PC-9 (cell line): ENCODE results near the gene AGAP1. TPM values are rescaled to one million over a fixed set of nuclear protein-coding genes. Genes with fewer than 3 reads are reported as not detected.

ENCODE experiments used
- BruUV-seq: library from RNA; stranded (reverse); fragments of 400-500 nt; replicated peaks from 2 replicates; lab custom pipeline; 2021; lab: Mats Ljungman, UMichigan
- CTCF ChIA-PET: fragments of 300-600 bp; sonication (Branson Sonifier 250); formaldehyde crosslinking; loops from one replicate; lab custom pipeline; 2022; ENCODE audit warnings: antibody characterized with exemption; lab: Charles Lee
- POLR2A ChIA-PET: fragments of 300-600 bp; sonication (Branson Sonifier 250); formaldehyde crosslinking; loops from one replicate; lab custom pipeline; 2022; ENCODE audit warnings: antibody characterized with exemption; ENCODE audit not compliant: unreplicated experiment; lab: Charles Lee
- DNase-seq, 2 experiments: peaks; one replicate each; pipeline versions ENCODE4 v3.0.0 to v3.0.0-alpha.2; 2015 to 2022; ENCODE audit warnings: mixed read lengths in 1 of 2
- H2AFZ ChIP-seq: fragments of 200-600 bp; sonication (generic); 2 replicates; pipeline ENCODE4 v1.8.1; 2017; ENCODE audit warnings: antibody characterized with exemption
- H3F3A ChIP-seq: fragments of 200-600 bp; sonication (generic); 2 replicates; pipeline ENCODE4 v1.8.1; 2017; ENCODE audit warnings: antibody characterized with exemption, mild to moderate bottlenecking, low read depth; ENCODE audit not compliant: insufficient read depth
- H3K27ac ChIP-seq: fragments of 200-600 bp; sonication (generic); 2 replicates; pipeline ENCODE4 v1.6.1; 2016; ENCODE audit warnings: mixed run types
- H3K27me3 ChIP-seq: fragments of 200-600 bp; sonication (generic); 2 replicates; pipeline ENCODE4 v1.6.1; 2016; ENCODE audit warnings: low read depth, mixed run types; ENCODE audit not compliant: insufficient read depth
- H3K36me3 ChIP-seq: fragments of 200-600 bp; sonication (generic); 2 replicates; pipeline ENCODE4 v1.6.1; 2016; ENCODE audit warnings: low read depth, mixed run types
- H3K4me1 ChIP-seq: fragments of 200-600 bp; sonication (generic); replicated peaks from 2 replicates; pipeline ENCODE4 v1.6.1; 2016; ENCODE audit warnings: mixed run types; ENCODE audit not compliant: insufficient read depth
- H3K4me2 ChIP-seq: fragments of 200-600 bp; sonication (generic); 2 replicates; pipeline ENCODE4 v1.6.1; 2017; ENCODE audit warnings: mixed run types
- H3K4me3 ChIP-seq: fragments of 200-600 bp; sonication (generic); 2 replicates; pipeline ENCODE4 v1.6.1; 2016; ENCODE audit warnings: mixed run types
- H3K79me2 ChIP-seq: fragments of 200-600 bp; sonication (generic); 2 replicates; pipeline ENCODE4 v1.6.1; 2017; ENCODE audit warnings: low read depth, mixed run types
- H3K9me2 ChIP-seq: fragments of 200-600 bp; sonication (generic); 2 replicates; pipeline ENCODE4 v1.8.1; 2017; ENCODE audit warnings: mild to moderate bottlenecking; ENCODE audit not compliant: insufficient read depth
- H3K9me3 ChIP-seq: fragments of 200-600 bp; sonication (generic); 2 replicates; pipeline ENCODE4 v1.8.1; 2016; ENCODE audit warnings: low read depth; ENCODE audit not compliant: insufficient read depth
- H4K20me1 ChIP-seq: fragments of 200-600 bp; sonication (generic); 2 replicates; pipeline ENCODE4 v1.8.1; 2017; ENCODE audit not compliant: insufficient read depth
- EZH2 ChIP-seq: fragments of 200-600 bp; sonication (generic); IDR thresholded peaks from 2 replicates; pipeline ENCODE4 v1.8.0; 2017; ENCODE audit warnings: antibody characterized with exemption, low read depth
- intact Hi-C: fragments of 100-400 bp; cut with micrococcal nuclease; formaldehyde crosslinking; loops from one replicate; pipeline ENCODE4 v1.10.0; 2022; ENCODE audit not compliant: unreplicated experiment
- total RNA-seq: library from RNA; stranded (reverse); gene quantifications from 2 replicates; pipeline ENCODE4 v1.2.3, GENCODE V29; 2021
- TF ChIP-seq, protein P1 (sequence below): fragments of 200-600 bp; sonication (generic); conservative IDR thresholded peaks from 2 replicates; pipeline ENCODE4 v1.6.1; 2017; ENCODE audit warnings: mixed run types, antibody characterized with exemption, mild to moderate bottlenecking, moderate library complexity

The AGAP1 gene
- total RNA-seq, 1 experiment from 2014 or later: 91.4 TPM

DNA sequence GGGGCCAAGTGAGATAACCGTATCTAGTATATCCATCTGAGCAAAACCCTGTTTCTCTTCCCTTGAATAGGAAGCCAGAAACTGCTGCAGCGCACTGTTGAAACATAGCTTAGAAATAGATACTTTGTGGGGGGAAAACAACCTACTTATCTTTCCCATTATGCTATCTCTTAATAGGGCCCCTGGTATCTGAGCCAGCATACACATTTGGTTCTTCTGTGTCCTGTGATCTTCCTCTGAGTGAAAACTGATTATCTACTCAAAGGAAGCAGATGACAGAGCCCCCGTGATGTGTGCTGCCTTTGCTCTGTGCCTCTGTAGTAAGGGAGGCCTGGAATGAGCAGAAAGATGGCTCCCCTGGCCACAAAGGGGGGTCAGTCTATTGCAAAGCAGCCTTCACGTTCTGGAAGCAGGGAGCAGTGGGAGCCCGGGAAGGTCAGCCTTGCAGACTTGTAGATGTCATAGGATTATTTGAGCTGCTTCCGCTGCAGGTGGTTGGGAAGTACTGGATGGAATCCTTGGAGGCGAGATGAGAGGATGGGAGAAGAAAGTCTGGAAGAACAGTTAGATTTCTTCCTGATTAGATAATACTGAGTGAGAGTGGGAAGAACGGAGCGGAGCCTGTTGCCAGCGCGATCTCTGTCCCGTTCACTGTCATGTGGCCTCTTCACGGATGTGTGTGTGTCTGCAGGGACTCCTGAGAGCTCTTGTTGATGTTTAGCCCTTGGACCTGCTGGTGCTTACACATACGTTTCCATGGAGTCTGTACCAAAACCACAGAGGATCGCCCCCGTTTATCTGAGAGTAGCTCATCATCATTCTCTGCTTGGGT, 150.1 kb downstream of the AGAP1 start:
- H3K9me2 ChIP-seq: no peaks in the 10 kb centered on the region
- H3K9me3 ChIP-seq: no peaks in the 10 kb centered on the region
- H3K79me2 ChIP-seq: peaks cover 91% of the 10 kb centered on the region
- no peak overlapping the region for H3K4me3 ChIP-seq
- BruUV-seq: no TSS peak
- no peak overlapping the region for H3K27ac ChIP-seq
- ChIA-PET POLR2A (interaction anchor here (0.6 kb wide), 3 partner anchors 11 to 1044 kb away, joined by 3 read pairs; no protein-coding TSS in a partner anchor), CTCF (no interaction called here)
- H2AFZ ChIP-seq: no peak overlapping the region
- no peaks in the 10 kb centered on the region for H3K36me3 ChIP-seq
- TF ChIP-seq EZH2: no peak
- TF ChIP-seq, protein P1, sequence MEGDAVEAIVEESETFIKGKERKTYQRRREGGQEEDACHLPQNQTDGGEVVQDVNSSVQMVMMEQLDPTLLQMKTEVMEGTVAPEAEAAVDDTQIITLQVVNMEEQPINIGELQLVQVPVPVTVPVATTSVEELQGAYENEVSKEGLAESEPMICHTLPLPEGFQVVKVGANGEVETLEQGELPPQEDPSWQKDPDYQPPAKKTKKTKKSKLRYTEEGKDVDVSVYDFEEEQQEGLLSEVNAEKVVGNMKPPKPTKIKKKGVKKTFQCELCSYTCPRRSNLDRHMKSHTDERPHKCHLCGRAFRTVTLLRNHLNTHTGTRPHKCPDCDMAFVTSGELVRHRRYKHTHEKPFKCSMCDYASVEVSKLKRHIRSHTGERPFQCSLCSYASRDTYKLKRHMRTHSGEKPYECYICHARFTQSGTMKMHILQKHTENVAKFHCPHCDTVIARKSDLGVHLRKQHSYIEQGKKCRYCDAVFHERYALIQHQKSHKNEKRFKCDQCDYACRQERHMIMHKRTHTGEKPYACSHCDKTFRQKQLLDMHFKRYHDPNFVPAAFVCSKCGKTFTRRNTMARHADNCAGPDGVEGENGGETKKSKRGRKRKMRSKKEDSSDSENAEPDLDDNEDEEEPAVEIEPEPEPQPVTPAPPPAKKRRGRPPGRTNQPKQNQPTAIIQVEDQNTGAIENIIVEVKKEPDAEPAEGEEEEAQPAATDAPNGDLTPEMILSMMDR: no peak
- no peaks in the 10 kb centered on the region for H3K27me3 ChIP-seq
- no peaks in the 10 kb centered on the region for H3K4me1 ChIP-seq
- DNase-seq: no peak
- H4K20me1 ChIP-seq: peaks cover 94% of the 10 kb centered on the region
- no peaks in the 10 kb centered on the region for H3F3A ChIP-seq
- no peak overlapping the region for H3K4me2 ChIP-seq
- intact Hi-C loops: no loop called here

DNA sequence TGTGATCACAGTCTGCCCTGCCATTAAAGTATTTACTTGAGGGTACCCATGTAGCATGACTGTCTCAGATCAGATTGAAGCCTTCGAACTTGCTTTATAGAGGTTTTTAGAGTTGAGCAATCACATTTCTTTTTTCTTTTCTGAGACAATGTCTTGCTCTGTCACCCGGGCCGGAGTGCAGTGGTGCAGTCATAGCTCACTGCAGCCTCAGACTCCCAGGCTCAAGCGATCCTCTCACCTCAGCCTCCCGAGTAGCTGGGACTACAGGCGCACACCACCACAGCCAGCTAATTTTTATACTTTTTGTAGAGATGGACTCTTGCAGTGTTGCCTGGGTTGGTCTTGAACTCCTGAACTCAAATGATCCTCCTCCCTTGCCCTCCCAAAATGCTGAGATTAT, 153.4 kb downstream of the AGAP1 start:
- H3K9me2 ChIP-seq: no peaks in the 10 kb centered on the region
- POLR2A ChIA-PET: no interaction called here
- DNase-seq: no peak
- no peak overlapping the region for H3K4me3 ChIP-seq
- peaks cover 89% of the 10 kb centered on the region for H3K79me2 ChIP-seq
- CTCF ChIA-PET: no interaction called here
- no peak overlapping the region for H3K27ac ChIP-seq
- H3K27me3 ChIP-seq: no peaks in the 10 kb centered on the region
- TF ChIP-seq, protein P1: no peak
- TF ChIP-seq EZH2: no peak
- peaks cover 5% of the 10 kb centered on the region; the same call in 1 of the 2 replicates for H3F3A ChIP-seq
- H3K4me2 ChIP-seq: no peak overlapping the region
- intact Hi-C loops: no loop called here
- no TSS peak for BruUV-seq
- peaks cover 88% of the 10 kb centered on the region for H4K20me1 ChIP-seq
- H3K4me1 ChIP-seq: 0 out of 2 replicates have a peak, but pooled peaks cover 8% of the 10 kb centered on the region
- H2AFZ ChIP-seq: no peak overlapping the region
- no peaks in the 10 kb centered on the region for H3K9me3 ChIP-seq
- no peaks in the 10 kb centered on the region for H3K36me3 ChIP-seq

DNA sequence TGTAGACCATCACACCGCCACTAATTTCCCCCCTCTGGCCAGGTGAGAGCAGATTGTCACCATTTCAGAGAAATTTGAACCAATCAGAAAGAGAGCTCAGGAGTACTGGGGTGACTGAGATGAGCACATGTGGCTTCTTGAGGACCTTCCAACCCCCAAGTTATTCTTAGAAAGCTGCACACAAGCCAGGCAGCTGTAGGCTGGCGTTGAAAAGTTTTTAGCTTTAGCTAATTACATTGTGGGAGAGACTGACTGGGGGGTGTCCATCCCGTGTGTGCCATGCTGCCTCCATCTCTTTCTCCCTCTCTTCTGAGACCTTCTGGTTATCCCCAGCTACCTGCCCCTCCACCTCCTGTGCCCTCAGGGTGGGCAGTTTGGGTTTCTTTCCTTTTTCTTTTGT, 154.0 kb downstream of the AGAP1 start:
- Histone ChIP-seq H3K4me1 (0 out of 2 replicates have a peak, but pooled peaks cover 8% of the 10 kb centered on the region), H2AFZ (no peak overlapping the region), H3K4me3 (no peak overlapping the region), H3K27me3 (no peaks in the 10 kb centered on the region), H3F3A (peaks cover 5% of the 10 kb centered on the region; the same call in 1 of the 2 replicates), H3K9me3 (no peaks in the 10 kb centered on the region), H3K79me2 (peaks cover 89% of the 10 kb centered on the region), H3K4me2 (no peak overlapping the region), H3K27ac (no peak overlapping the region), H3K9me2 (no peaks in the 10 kb centered on the region), H4K20me1 (peaks cover 88% of the 10 kb centered on the region), H3K36me3 (no peaks in the 10 kb centered on the region)
- ChIA-PET POLR2A (no interaction called here), CTCF (interaction anchor here (0.6 to 1.1 kb wide), 2 partner anchors 10 to 98 kb away, joined by 3 to 17 read pairs; no protein-coding TSS in a partner anchor)
- no peak for DNase-seq
- TF ChIP-seq EZH2: no peak
- TF ChIP-seq, protein P1: no peak
- BruUV-seq: no TSS peak
- intact Hi-C loops: no loop called here
